ENCODE measurements around the gene RIPPLY3. TPM values are rescaled to one million over a fixed set of nuclear protein-coding genes. Genes with fewer than 3 reads are reported as not detected.
"Not testable (repeated sequence)": the region's sequence is repeated elsewhere in the genome, so short reads cannot be mapped to it uniquely, and the experiment has no call there.

RIPPLY3 gene
- total and polyA plus RNA-seq, 2 of the 13 experiments (the other 11 are each of a cell fraction or from before 2014, with no cell fraction given) = 0.09 to 2.9 TPM

DNA sequence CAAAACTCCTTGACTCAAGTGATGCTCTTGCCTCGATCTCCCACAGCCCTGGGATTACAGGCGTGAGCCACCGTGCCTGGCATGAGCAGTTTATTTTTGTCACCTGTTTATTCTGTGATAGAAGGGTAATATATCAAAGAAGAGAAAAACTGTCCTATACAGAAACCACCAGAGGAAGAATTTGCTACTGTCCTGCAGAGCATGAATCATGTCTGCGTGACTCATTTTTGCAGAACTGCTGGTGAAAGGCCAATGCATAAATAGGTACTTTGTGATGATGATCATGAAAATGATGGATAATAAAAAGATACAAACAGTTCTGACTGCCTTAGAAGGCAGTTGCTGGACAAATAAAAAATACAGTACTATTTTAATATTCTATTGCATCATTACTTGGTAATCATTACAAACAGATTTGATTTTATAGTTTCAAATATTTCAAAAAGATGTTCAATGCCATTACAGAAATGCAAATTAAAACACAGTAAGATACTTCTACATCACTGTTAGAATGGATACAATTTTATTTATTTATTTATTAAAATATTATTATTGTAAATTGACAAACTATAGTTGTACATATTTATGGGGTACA, 26.5 kb downstream of the RIPPLY3 start:
- in situ Hi-C loops (cut with HindIII; ENCODE audit: extremely low pct_ligation_motif_present, low pct_unique_long_range_greater_than_20kb) = no loop called here
- no peak for FAIRE-seq

GRCh38 chr21:37034394-37034793, 27.9 kb downstream of the RIPPLY3 start:
- WGBS (ENCODE audit: low lambda C conversion rate) = 46% methylated on average over 4 of the region's 4 CpGs
- not testable (repeated sequence) for H3K4me3 ChIP-seq (replicated peaks in 1 of 3; ENCODE audit: insufficient read depth in 1 of 3, low read depth in 2 of 3, low read length in 3 of 3)

More for the DNA sequence above, 26.5 kb downstream of the RIPPLY3 start:
- Histone ChIP-seq H2AFZ (ENCODE audit: low read length) (no peak overlapping the region), H3K9me3 (ENCODE audit: low read length) (no peaks in the 10 kb centered on the region), H3K4me3 (replicated peaks in 1 of 3; ENCODE audit: insufficient read depth in 1 of 3, low read depth in 2 of 3, low read length in 3 of 3) (no peak overlapping the region), H3K36me3 (replicated peaks in 1 of 2; ENCODE audit: control insufficient read depth in 1 of 2, insufficient read depth in 2 of 2, low read length in 2 of 2) (no peaks in the 10 kb centered on the region), H4K20me1 (ENCODE audit: insufficient read depth, low read length) (no peaks in the 10 kb centered on the region), H3K27me3 (ENCODE audit: control insufficient read depth in 1 of 2, insufficient read depth in 2 of 2, low read length in 2 of 2) (no peaks in the 10 kb centered on the region), H3K9ac (ENCODE audit: insufficient read depth, low read depth, low read length) (no peak overlapping the region), H3K79me2 (ENCODE audit: insufficient read depth, low read length) (no peaks in the 10 kb centered on the region), H3K27ac (ENCODE audit: extremely low read length, insufficient read depth, low read length) (no peak overlapping the region), H3K4me1 (ENCODE audit: insufficient read depth, low read length) (no peaks in the 10 kb centered on the region), H3K4me2 (ENCODE audit: low read depth, low read length) (no peak overlapping the region)
- ChIA-PET POLR2A (no interaction called here), CTCF (ENCODE audit: low intra/inter-chr PET ratio, low total read pairs) (no interaction called here)
- 31% methylated on average over 4 of the region's 4 CpGs for WGBS (ENCODE audit: low lambda C conversion rate)
- DNase-seq (ENCODE audit: low spot score) (no peak), ATAC-seq (no peak)
- intact Hi-C loops (cut with micrococcal nuclease; ENCODE audit: unreplicated experiment) = no loop called here
- BruUV-seq (replicated peaks) = no TSS peak
- TF ChIP-seq ATF7 (IDR thresholded peaks at IDR 0.05) (peak; percentile 27; the same call in 1 of the 2 replicates), ATF7 (CRISPR knock-in tag; IDR thresholded peaks at IDR 0.05) (no peak), ZNF615 (CRISPR knock-in tag; IDR thresholded peaks at IDR 0.05; ENCODE audit: borderline replicate concordance) (no peak)

More at GRCh38 chr21:37034394-37034793, 27.9 kb downstream of the RIPPLY3 start:
- ATAC-seq; H3K27me3 ChIP-seq (ENCODE audit: control insufficient read depth in 1 of 2, insufficient read depth in 2 of 2, low read length in 2 of 2); FAIRE-seq; intact Hi-C loops (cut with micrococcal nuclease; ENCODE audit: unreplicated experiment); in situ Hi-C loops (cut with HindIII; ENCODE audit: extremely low pct_ligation_motif_present, low pct_unique_long_range_greater_than_20kb); BruUV-seq (replicated peaks); H3K27ac ChIP-seq (ENCODE audit: extremely low read length, insufficient read depth, low read length); H3K4me1 ChIP-seq (ENCODE audit: insufficient read depth, low read length); H3K36me3 ChIP-seq (replicated peaks in 1 of 2; ENCODE audit: control insufficient read depth in 1 of 2, insufficient read depth in 2 of 2, low read length in 2 of 2); CTCF ChIA-PET (ENCODE audit: low intra/inter-chr PET ratio, low total read pairs); H2AFZ ChIP-seq (ENCODE audit: low read length); H3K4me2 ChIP-seq (ENCODE audit: low read depth, low read length); H3K9me3 ChIP-seq (ENCODE audit: low read length); H3K9ac ChIP-seq (ENCODE audit: insufficient read depth, low read depth, low read length); POLR2A ChIA-PET; H4K20me1 ChIP-seq (ENCODE audit: insufficient read depth, low read length); DNase-seq (ENCODE audit: low spot score); H3K79me2 ChIP-seq (ENCODE audit: insufficient read depth, low read length): not testable (repeated sequence)
- peak; percentile 58; the same call in 1 of the 2 replicates for TF ChIP-seq RAD51 (IDR thresholded peaks at IDR 0.05; ENCODE audit: borderline replicate concordance)

Measured in HepG2 (cell line).